GM12865 (cell line): ENCODE data around the gene TCF7L1.

Experiments
- DNase-seq: peaks from one replicate; pipeline ENCODE4 v3.0.0; 2010; ENCODE audit warnings: low read depth
- H3K4me3 ChIP-seq: 2 replicates; pipeline ENCODE4 v1.5.1; 2011; ENCODE audit warnings: mild to moderate bottlenecking, low read depth, low read length, control low read depth
- CTCF ChIP-seq: IDR thresholded peaks from 2 replicates; pipeline ENCODE4 v1.5.1; 2011; ENCODE audit warnings: low read length, control low read depth, low read depth, inconsistent platforms; ENCODE audit not compliant: insufficient read depth; ENCODE audit errors: missing control alignments

The TCF7L1 gene

GRCh38 chr2:85272357-85272756 is 139.2 kb downstream of the TCF7L1 start:
- DNase-seq = no peak
- no peak overlapping the region for H3K4me3 ChIP-seq
- no peak for TF ChIP-seq CTCF

GRCh38 chr2:85273738-85274731 is 140.8 kb downstream of the TCF7L1 start:
- TF ChIP-seq CTCF = no peak
- peak; percentile 10 for DNase-seq
- no peak overlapping the region for H3K4me3 ChIP-seq

- TF ChIP-seq CTCF = no peak
- H3K4me3 ChIP-seq = no peak overlapping the region
- DNase-seq = no peak
Measured at GRCh38 chr2:85275984-85276540, 142.9 kb downstream of the TCF7L1 start.

GRCh38 chr2:85276571-85277118 is 143.5 kb downstream of the TCF7L1 start:
- no peak for DNase-seq
- no peak for TF ChIP-seq CTCF
- no peak overlapping the region for H3K4me3 ChIP-seq

- no peak overlapping the region for H3K4me3 ChIP-seq
- TF ChIP-seq CTCF = no peak
- DNase-seq = no peak
Measured at GRCh38 chr2:85277416-85278158, 144.4 kb downstream of the TCF7L1 start.

GRCh38 chr2:85278361-85278760 is 145.2 kb downstream of the TCF7L1 start:
- H3K4me3 ChIP-seq = no peak overlapping the region
- DNase-seq = no peak
- no peak for TF ChIP-seq CTCF
